ENCODE data around the gene PLEKHG3.
A peak's percentile ranks its signal among the peaks of the same experiment; 100 is the strongest.

PLEKHG3 gene

DNA sequence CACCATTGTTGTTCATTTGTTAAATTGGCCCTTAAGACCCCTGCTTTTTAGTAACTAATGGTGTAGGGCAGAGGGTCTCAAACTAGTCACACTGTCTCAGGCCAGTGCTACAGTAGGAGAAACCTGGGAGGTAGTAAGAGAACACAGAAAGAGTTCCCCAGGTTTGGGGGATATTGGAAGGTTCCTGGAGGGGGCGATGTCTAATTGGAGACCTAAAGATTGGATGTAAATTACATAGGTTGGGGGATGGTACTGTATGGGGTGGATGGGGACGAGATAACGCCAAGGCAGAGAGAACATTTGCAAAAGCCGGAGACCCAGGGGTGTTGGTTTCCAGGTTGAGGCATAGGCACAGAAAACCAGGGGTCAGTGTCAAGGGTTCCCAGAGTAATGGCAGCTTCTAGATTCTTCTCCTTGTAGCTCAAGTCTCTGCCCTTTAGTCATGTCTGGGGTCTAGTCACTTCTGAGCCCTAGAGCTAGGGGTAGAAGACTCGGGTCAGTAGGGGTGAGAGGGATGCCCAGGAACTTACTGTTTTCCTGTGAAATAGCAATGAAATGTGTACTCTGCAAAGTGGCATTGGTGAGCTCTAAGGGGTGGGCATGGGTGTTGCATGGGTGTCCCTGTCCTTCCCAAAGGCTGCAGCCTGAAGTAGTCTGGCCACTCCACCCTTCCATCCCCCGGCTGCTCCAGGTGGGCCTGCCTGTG, 21.8 kb downstream of the PLEKHG3 start:
- no peak for DNase-seq (ENCODE audit: low spot score)
- no peak for FAIRE-seq

DNA sequence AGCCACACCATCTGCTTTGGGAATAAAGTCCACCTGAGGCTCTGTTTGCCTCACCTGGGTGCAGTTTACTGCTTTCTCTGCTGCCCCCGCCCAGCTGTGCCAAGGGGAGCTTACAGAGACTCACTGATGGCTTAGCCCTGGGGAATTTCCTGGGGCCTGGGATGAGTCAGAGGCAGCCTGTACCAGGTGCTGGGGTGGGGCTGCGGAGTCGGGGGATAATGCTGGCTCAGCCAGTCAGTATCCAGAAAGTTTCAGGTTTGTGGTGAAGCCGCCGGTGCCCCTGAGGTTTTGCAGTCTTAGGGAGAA, 22.3 kb downstream of the PLEKHG3 start:
- DNase-seq (ENCODE audit: low spot score), result peak; percentile 25
- peak; percentile 57 for FAIRE-seq

DNA sequence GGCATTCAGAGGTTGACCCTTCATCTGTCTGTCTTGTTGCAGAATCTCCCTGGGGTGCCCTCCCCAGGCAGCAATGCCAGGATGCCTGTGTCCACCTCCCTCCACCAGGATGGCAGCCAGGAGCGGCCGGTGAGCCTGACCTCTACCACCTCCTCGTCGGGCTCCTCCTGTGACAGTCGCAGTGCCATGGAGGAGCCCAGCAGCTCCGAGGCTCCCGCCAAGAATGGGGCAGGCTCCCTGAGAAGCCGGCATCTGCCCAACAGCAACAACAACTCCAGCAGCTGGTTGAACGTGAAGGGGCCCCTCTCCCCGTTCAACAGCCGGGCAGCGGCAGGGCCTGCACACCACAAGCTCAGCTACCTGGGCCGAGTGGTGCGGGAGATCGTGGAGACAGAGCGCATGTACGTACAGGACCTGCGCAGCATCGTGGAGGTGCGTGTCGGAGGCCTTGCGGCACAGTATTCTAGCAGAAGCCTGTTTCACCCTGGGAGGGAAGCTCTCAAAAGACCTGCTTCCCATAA, 23.4 kb downstream of the PLEKHG3 start:
- DNase-seq (ENCODE audit: low spot score) (no peak), FAIRE-seq (no peak)

DNA sequence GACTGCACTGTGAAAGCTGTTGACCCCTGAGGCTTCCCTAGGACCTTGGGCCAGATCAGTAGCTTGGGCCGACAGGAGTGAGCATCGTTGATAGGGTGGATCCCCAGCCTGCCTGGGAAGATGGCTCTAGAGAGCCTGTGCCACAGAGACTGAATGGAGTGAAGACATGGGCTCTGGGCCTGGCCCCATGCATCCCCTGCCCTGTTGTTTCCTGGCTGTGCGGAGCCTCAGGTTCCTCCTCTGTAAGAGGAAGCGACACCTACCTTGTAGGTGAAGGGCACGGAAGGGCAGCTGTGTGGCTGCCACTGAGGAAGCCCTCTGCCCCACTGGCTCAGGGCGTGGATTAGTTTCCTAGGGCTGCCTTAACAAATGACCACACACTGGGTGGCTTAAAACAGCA, 23.9 kb downstream of the PLEKHG3 start:
- no peak for DNase-seq (ENCODE audit: low spot score)
- no peak for FAIRE-seq

DNA sequence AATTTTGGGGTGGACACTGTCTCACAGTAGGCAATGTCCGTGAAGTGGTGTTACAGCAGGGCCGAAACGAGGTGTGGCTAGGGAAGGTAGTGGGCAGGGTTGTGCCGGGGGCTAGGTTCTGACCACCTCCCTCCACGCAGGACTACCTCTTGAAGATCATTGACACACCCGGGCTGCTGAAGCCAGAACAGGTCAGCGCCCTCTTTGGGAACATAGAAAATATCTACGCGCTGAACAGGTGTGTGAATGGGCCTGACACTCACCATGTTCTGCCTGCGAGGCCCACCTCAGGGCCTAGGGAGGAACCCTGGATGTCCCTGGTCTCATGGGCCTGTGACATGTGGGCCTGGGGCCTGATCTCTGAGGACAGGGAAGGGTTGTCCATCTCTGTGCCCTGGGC, 24.6 kb downstream of the PLEKHG3 start:
- no peak for FAIRE-seq

DNA sequence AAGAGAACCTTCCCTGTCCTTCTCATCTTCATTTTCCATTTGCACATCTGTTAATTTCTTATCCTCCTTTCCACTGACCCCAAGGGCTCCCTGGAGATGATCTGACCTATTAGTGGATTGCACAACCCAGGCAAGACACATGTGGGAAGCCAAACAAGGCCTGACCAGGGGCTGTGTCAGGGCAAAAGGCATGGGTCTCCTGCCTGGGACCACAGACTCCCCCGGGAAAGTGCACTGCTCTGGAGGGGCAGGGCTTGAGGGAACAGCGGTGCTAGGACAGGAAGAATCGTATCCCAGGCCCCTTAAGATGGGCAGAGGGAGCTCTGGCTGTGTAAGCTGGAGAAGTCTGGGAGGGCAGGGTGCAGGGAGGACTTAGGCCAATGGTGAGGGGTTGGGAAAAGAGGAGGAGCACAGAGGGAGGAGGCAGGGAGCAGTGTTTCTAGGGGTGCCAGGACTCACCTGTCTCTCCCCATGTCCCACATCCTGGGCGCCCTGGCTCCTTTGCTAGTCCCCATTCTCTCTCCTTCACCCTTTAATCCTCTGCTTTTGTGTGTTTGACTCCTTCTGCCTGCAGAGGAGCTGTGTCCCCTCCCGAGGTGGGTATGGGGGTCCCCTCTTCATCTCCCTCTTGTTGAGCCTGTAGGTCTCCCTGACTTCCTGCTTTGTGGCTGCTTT, 25.3 kb downstream of the PLEKHG3 start:
- no peak for DNase-seq (ENCODE audit: low spot score)
- no peak for FAIRE-seq

More for the DNA sequence above, 24.6 kb downstream of the PLEKHG3 start:
- no peak for DNase-seq (ENCODE audit: low spot score)

DNA sequence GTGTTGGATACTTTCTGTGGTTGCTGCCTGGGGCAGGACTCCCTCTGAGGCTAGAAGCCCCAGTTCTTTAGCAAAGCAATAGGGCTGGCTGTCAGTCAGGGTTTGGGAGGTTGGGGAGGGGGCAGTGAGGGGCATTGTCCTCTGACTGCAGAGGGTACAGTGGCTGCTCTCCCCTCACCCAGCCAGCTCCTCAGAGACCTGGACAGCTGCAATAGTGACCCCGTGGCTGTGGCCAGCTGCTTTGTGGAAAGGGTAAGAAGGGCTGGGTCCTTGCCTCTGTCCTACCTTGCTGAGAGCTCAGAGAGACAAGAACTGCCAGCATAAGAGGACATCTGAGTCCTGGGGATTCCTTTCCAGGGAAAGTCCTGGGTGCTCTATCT, 25.8 kb downstream of the PLEKHG3 start:
- DNase-seq (ENCODE audit: low spot score), result no peak

DNA sequence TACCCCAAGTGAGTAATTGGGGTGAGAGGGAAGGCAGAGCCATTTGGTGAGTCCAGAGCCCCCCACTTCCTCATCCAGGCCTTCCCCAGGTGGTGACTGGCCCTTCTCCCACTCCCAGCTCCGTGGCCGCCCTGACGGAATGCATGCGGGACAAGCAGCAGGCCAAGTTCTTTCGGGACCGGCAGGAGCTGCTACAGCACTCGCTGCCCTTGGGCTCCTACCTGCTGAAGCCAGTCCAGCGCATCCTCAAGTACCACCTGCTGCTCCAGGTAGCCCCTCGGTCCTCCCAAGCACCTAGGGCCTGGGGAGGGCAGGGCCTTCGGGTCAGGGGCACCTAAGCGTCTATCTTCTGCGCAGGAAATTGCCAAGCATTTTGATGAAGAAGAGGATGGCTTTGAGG, 26.5 kb downstream of the PLEKHG3 start:
- DNase-seq (ENCODE audit: low spot score) (no peak), FAIRE-seq (no peak)

More for the DNA sequence above, 25.8 kb downstream of the PLEKHG3 start:
- FAIRE-seq, result no peak

DNA sequence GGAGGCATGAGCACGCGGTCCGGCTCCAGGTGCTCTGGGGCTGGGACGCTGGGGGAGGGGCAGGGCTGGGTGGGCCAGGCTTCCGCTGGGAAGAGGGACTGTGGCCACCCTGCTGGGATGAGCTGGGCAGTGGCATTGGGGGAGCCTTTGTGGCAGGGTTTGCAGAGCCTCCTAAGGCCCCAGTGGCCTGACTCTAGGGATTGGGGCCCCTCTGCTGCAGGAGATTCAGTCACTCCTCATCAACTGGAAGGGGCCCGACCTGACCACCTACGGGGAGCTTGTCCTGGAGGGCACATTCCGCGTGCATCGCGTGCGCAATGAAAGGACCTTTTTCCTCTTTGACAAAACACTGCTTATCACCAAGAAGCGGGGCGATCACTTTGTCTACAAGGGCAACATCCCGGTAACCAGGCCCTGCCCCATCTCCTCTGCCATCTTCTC, 26.9 kb downstream of the PLEKHG3 start:
- FAIRE-seq (no peak), DNase-seq (ENCODE audit: low spot score) (no peak)

DNA sequence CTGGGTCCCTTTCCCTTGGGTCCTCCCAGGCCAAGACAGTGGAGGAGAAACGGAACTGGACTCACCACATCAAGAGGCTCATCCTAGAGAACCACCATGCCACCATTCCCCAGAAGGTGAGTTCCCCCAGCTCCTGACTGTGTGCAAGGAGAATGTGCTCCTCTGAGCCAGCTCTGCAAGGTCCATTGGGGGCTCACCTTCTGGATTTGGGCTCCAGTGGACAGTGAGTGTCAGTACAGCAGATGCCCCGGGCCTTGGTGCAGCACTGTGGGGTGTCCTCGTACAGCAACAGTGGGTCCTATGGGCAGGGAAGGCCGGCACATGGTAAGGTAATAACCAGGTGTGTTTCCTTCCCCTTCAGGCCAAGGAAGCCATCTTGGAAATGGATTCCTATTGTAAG, 27.8 kb downstream of the PLEKHG3 start:
- DNase-seq (ENCODE audit: low spot score) (no peak), FAIRE-seq (no peak)

DNA sequence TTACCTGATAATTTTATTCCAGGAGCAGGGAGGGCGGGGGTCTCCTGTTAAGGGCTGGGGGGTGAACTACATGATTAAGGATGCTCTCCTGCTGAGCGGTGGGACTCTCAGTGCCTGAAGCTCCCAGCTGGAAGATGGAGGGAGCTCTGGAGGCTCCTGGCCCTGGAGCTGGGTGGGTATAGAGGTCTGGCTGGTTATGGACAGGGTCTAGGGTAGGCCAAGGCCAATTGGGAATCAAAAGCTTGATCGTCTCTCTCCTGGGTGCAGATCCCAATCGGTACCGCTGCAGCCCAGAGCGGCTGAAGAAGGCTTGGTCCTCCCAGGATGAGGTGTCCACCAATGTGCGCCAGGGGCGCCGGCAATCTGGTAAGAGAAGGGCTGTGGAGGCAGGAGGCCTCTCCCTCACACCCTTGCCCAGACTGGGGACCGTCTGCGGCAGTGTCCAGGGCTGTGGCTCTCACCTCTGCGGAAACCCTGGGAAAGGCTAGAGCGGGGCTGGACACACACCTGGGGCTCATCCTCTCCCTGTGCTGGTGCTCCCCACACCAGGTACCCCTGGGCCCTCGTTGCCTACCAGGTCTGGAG, 28.4 kb downstream of the PLEKHG3 start:
- FAIRE-seq, result no peak
- no peak for DNase-seq (ENCODE audit: low spot score)

DNA sequence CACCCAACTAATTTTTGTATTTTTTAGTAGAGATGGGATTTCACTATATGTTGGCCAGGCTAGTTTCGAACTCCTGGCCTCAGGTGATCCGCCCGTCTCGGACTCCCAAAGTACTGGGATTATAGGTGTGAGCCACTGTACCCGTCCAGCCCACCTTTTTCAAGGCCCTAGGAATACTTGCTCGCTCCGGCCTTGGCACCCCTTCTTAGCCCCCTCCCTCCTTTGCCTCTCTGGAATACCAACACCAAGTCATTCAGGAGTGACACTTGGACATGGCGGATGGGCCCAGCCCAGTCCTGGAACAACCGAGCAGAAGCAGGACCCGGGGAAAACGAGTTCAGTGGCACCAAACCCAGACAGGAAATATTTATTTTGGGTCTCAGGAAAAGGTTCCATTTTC, 29.1 kb downstream of the PLEKHG3 start:
- FAIRE-seq (no peak), DNase-seq (ENCODE audit: low spot score) (no peak)

DNA sequence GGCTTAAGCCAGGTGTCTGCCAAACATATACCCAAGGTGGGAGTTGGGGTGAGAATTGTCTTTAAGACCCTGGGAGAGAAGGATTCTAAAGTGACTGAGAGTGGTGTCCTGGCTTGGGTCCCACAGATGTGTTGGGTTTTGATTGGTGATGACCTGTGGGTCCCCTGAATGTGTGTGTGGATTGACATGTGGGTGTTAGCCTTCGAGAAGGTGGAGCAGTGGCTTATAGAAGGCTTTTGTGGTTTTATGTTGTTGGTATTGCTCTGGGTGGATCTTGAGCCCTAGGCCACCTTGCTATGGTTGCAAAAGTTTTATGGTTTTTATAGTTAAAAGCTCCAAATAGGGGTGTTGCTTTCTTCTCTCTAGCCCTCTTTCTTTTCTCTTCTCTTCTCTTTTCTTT, 29.7 kb downstream of the PLEKHG3 start:
- DNase-seq (ENCODE audit: low spot score) (no peak), FAIRE-seq (no peak)

DNA sequence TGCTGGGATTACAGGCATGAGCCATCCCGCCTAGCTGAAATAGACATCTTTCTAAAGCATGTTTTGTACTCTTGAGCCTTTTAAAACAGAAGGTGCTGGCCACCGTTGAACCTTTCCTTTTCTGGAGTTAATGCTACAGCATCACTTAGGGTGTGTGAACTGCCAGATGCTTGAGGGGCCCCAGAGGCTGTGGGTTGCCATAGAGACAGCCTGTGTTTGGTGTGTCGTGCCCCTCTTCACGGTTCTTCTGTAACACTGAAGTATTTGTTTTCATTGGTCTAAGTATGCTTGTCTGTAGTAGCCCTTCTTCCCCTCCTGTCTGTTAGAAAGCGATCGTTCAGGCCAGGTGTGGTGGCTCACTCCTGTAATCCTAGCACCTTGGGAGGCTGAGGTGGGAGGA, 30.8 kb downstream of the PLEKHG3 start:
- no peak for FAIRE-seq
- no peak for DNase-seq (ENCODE audit: low spot score)

DNA sequence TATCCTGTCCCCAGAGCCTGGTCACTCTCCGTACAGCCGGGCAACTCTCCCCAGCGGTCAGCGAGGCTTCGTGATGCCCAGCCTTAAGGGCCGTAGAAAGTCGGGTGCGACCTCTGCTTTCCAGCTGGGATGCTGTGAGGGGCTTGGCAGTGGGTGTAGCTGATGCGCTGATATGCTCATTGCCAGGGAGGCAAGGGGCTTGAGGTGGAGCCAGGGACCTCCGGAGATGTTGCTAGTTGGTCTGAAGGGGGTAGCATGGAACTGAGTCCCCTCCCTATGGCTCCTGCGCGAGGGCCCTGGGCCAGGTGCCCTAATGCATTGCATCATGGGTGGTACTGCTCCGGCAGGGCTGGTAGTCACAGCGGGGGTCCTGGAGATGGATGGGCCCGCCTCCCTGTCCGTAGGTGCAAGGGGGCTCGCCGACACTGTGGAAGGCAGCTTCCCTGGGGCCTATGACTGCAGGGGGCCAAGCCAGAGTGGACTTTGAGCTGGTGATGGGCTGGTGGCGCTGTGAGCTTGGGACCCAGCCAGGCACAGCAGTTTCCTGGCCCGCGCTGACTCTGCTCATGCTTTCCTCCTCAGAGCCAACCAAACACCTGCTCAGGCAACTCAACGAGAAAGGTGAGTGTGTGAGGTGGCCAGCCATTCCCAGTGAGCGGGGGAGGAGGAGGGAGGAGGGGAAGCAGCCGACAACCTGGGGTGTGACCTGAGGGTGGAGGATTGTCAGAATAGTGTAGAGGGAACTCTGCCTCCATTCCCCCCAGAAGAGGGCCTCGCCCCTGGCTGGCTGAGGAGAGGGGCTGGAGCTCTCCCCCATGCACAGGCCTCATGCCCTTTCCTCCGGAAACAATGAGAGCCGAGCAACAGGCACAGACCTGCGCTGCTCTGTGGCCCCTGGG, 32.3 kb downstream of the PLEKHG3 start:
- no peak for FAIRE-seq
- DNase-seq (ENCODE audit: low spot score), result no peak

DNA sequence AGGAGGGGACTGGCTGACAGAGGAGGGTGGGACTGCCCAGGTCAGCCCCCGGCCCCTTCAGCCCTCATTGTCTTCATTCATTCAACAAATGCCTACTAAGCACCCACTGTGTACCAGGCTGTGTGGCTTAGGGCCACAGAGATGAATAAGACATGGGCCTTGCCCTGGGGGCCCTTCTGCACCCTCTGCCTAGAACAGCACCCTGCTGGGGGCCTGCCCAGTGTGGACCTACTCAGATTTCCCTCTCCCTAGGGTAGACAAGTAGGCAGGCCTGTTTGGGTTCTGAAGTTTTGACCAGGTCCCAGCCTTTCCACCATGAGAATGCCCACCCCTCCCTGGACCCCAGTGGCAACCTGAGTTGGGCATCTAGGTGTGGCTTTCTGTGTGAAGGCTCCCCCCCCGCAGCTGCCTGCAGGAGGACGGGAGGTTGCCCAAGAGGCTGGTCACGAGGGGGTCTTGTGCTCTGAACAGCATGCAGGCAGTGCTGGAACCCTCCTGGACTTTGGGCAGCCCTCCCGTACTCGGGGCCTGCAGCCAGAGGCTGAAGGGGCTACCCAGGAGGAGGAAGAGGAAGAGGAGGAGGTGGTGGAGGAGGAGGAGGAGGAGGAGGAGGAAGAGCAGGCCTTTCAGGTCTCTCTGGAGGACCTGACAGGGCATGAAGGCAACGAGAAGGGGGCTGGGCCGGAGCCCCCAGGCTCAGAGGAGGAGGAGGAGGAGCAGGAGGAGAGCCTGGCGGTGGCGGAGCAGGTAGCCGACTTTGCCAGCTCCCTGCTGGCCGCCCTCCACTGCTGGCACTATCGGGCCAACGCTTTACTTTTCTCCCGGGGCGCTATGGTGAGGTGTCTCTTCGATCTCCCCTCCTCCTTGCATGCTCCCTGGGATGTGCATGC, 33.4 kb downstream of the PLEKHG3 start:
- DNase-seq (ENCODE audit: low spot score), result no peak
- FAIRE-seq, result no peak

DNA sequence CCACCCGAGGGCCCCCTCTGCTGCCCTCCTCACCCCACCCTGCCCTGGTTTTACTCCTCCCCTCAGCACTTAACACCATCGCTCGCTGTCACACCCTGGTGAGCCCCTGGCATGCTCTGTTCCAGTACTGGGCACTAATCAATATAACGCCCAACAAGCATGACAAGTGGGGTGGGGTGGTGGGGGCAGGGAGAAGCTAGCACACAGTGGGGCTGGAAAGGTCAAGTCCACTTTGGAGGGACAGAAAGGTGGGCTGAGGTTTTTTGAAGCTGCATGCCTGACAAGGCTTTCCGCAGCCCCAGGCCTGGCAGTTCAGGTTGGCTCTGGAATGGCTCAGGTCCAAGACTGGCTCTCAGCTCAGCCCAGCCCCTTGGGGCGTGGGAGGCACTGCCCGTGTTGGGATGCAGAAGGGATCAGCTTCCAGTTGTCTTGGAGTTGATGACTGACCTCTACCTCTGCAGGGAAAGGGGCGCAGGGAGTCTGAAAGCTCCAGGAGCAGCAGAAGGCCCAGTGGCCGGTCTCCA, 34.1 kb downstream of the PLEKHG3 start:
- FAIRE-seq, result no peak
- DNase-seq (ENCODE audit: low spot score), result no peak

DNA sequence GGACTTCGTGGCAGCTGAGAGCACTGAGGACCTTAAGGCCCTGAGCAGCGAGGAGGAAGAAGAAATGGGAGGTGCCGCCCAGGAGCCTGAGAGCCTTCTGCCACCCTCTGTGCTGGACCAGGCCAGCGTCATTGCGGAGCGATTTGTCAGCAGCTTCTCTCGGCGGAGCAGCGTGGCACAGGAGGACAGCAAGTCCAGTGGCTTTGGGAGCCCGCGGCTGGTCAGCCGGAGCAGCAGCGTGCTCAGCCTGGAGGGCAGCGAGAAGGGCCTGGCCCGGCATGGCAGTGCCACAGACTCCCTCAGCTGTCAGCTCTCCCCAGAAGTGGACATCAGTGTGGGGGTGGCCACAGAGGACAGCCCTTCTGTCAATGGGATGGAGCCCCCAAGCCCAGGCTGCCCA, 37.0 kb downstream of the PLEKHG3 start:
- no peak for FAIRE-seq

DNA sequence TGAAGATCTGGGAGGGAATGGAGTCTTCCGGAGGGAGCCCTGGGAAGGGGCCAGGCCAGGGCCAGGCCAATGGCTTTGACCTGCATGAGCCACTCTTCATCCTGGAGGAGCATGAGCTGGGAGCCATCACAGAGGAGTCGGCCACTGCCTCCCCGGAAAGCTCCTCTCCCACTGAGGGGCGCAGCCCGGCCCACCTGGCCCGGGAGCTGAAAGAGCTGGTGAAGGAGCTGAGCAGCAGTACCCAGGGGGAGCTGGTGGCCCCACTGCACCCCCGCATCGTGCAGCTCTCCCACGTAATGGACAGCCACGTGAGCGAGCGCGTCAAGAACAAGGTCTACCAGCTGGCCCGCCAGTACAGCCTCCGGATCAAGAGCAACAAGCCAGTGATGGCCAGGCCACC, 37.7 kb downstream of the PLEKHG3 start:
- FAIRE-seq (no peak), DNase-seq (ENCODE audit: low spot score) (no peak)

More for the DNA sequence above, 37.0 kb downstream of the PLEKHG3 start:
- no peak for DNase-seq (ENCODE audit: low spot score)

DNA sequence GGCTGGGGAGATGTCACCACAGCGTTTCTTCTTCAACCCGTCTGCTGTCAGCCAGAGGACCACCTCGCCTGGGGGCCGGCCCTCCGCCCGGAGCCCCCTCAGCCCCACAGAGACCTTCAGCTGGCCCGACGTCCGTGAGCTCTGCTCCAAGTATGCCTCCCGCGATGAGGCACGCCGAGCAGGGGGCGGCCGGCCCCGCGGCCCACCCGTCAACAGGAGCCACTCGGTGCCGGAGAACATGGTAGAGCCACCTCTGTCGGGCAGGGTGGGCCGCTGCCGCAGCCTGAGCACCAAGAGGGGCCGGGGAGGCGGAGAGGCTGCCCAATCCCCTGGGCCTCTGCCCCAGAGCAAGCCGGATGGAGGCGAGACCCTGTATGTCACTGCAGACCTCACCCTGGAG, 38.8 kb downstream of the PLEKHG3 start:
- FAIRE-seq, result no peak
- no peak for DNase-seq (ENCODE audit: low spot score)

Data from RCC 7860 (cell line).